HepG2 (cell line): ENCODE measurements around the gene NPC1. TPM values are rescaled to one million over a fixed set of nuclear protein-coding genes. Genes with fewer than 3 reads are reported as not detected.

Experiments used
- DNMT1 ChIP-seq: sonication (generic); formaldehyde crosslinking; IDR thresholded peaks from 2 replicates; pipeline ENCODE4 v1.5.1; 2020; ENCODE audit warnings: mild to moderate bottlenecking, missing genetic modification reagents
- MTF2 ChIP-seq: sonication (generic); formaldehyde crosslinking; IDR thresholded peaks from 2 replicates; pipeline ENCODE4 v1.5.0; 2020; ENCODE audit warnings: missing genetic modification reagents, borderline replicate concordance
- SALL2 ChIP-seq: sonication (generic); formaldehyde crosslinking; IDR thresholded peaks from 2 replicates; pipeline ENCODE4 v1.8.1; 2023; ENCODE audit warnings: mild to moderate bottlenecking, missing genetic modification reagents, inconsistent platforms
- TCF12 ChIP-seq, 2 experiments: fragments of 450-650 bp in 1 of 2; sonication (generic) in 1 of 2; formaldehyde crosslinking in 1 of 2; IDR thresholded peaks; 2 replicates each; pipeline versions ENCODE4 v1.6.1 to v1.8.0; 2017 to 2022; ENCODE audit warnings: antibody characterized with exemption in 1 of 2, mild to moderate bottlenecking in 1 of 2, missing genetic modification reagents in 1 of 2, moderate library complexity in 1 of 2
- ZNF550 ChIP-seq: sonication (generic); formaldehyde crosslinking; IDR thresholded peaks from 2 replicates; pipeline ENCODE4 v1.4.0; 2020; ENCODE audit warnings: mild to moderate bottlenecking, missing genetic modification reagents, borderline replicate concordance
- ZNF558 ChIP-seq: sonication (generic); formaldehyde crosslinking; IDR thresholded peaks from 2 replicates; pipeline ENCODE4 v1.9.0; 2022; ENCODE audit warnings: mild to moderate bottlenecking, missing genetic modification reagents, borderline replicate concordance
- ZNF598 ChIP-seq: sonication (generic); formaldehyde crosslinking; IDR thresholded peaks from 2 replicates; pipeline ENCODE4 v1.5.1; 2020; ENCODE audit warnings: mild to moderate bottlenecking, missing genetic modification reagents, borderline replicate concordance
- ZNF709 ChIP-seq: sonication (generic); formaldehyde crosslinking; IDR thresholded peaks from 2 replicates; pipeline ENCODE4 v1.5.0; 2020; ENCODE audit warnings: mild to moderate bottlenecking, missing genetic modification reagents
- polyA plus RNA-seq, 8 experiments: library from polyadenylated mRNA; depleted of rRNA in 3 of 8; stranded (reverse) in 7 of 8; unstranded in 1 of 8; fragments of >200 nt; fragmentation: Illumina TruSeq in 4 of 8; extraction: Trizol in 4 of 8; gene quantifications; 2 replicates each; pipeline versions ENCODE4 v1.2.1 to v1.2.3, GENCODE V29; 2011 to 2016; ENCODE audit warnings: low read depth in 4 of 8, missing spikeins in 1 of 8, mixed read lengths in 1 of 8; ENCODE audit not compliant: insufficient read depth in 1 of 8
- total RNA-seq, 5 experiments: library from RNA; depleted of rRNA; stranded (reverse); fragments of >200 nt; fragmentation: Illumina TruSeq; extraction: Trizol; gene quantifications; 2 replicates each; pipeline ENCODE4 v1.2.3, GENCODE V29; 2016; ENCODE audit warnings: low read depth in 1 of 5
- TF ChIP-seq, protein P1 (sequence below): sonication (generic); formaldehyde crosslinking; IDR thresholded peaks from 2 replicates; pipeline ENCODE4 v1.4.0; 2020; ENCODE audit warnings: mild to moderate bottlenecking, missing genetic modification reagents
- TF ChIP-seq, protein P2 (sequence below): sonication (generic); formaldehyde crosslinking; IDR thresholded peaks from 2 replicates; pipeline ENCODE4 v1.4.0; 2020; ENCODE audit warnings: missing genetic modification reagents, mild to moderate bottlenecking, borderline replicate concordance
- TF ChIP-seq, protein P3 (sequence below): IDR thresholded peaks from 2 replicates; pipeline ENCODE4 v1.6.1; 2016; ENCODE audit warnings: low read depth, control low read depth
- TF ChIP-seq, protein P4 (sequence below): sonication (generic); formaldehyde crosslinking; IDR thresholded peaks from 2 replicates; pipeline ENCODE4 v1.8.0; 2022; ENCODE audit warnings: mild to moderate bottlenecking, missing genetic modification reagents, borderline replicate concordance

Gene NPC1
- total and polyA plus RNA-seq, 2 of the 13 experiments (the other 11 are each of a cell fraction or from before 2014, with no cell fraction given), result 46.5 to 114 TPM

DNA sequence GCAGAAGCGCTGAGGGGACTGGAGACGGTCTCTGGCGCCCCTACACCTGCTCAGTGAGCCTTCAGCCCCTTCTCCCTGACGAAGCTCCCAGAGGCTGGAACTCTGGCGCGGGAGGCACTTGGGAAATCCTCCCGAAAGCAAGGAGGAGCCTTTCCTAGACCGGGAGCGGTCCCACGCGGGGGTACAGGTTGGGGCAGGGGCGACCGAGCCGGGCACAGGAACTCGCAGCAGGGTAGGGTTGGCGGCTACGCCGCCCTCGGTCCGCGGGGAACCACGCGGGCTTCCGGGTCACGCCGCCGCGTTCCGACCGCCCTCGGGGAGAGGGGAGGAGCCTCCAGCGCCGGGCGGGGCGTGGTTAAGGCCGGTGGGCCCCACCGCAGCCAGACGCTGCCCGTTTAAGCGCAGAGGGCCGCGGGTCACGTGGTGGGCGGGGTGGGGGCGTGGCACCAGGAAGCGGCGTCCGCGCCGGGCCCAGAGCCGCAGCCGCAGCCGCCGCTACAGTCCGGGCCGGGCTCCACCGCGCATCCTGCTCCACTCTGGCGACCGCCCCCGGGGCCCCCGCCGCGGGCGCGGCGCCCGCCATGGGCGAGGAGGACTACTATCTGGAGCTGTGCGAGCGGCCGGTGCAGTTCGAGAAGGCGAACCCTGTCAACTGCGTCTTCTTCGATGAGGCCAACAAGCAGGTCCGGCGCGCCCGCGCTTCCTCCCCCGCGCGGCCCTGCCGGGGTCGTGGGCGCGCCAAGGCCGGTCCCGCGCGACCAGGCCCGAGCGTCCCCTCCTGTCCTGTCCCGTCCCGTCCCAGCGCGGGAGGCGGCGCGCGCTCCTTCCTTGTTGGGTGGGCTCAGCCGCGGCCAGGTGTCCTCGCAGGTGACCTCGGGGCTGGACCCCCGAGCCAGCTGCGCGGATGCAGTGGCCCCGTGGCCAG lies 83.0 kb downstream of the NPC1 start, which contains the start of gene RMC1 (continued):
- TF ChIP-seq, protein P1, sequence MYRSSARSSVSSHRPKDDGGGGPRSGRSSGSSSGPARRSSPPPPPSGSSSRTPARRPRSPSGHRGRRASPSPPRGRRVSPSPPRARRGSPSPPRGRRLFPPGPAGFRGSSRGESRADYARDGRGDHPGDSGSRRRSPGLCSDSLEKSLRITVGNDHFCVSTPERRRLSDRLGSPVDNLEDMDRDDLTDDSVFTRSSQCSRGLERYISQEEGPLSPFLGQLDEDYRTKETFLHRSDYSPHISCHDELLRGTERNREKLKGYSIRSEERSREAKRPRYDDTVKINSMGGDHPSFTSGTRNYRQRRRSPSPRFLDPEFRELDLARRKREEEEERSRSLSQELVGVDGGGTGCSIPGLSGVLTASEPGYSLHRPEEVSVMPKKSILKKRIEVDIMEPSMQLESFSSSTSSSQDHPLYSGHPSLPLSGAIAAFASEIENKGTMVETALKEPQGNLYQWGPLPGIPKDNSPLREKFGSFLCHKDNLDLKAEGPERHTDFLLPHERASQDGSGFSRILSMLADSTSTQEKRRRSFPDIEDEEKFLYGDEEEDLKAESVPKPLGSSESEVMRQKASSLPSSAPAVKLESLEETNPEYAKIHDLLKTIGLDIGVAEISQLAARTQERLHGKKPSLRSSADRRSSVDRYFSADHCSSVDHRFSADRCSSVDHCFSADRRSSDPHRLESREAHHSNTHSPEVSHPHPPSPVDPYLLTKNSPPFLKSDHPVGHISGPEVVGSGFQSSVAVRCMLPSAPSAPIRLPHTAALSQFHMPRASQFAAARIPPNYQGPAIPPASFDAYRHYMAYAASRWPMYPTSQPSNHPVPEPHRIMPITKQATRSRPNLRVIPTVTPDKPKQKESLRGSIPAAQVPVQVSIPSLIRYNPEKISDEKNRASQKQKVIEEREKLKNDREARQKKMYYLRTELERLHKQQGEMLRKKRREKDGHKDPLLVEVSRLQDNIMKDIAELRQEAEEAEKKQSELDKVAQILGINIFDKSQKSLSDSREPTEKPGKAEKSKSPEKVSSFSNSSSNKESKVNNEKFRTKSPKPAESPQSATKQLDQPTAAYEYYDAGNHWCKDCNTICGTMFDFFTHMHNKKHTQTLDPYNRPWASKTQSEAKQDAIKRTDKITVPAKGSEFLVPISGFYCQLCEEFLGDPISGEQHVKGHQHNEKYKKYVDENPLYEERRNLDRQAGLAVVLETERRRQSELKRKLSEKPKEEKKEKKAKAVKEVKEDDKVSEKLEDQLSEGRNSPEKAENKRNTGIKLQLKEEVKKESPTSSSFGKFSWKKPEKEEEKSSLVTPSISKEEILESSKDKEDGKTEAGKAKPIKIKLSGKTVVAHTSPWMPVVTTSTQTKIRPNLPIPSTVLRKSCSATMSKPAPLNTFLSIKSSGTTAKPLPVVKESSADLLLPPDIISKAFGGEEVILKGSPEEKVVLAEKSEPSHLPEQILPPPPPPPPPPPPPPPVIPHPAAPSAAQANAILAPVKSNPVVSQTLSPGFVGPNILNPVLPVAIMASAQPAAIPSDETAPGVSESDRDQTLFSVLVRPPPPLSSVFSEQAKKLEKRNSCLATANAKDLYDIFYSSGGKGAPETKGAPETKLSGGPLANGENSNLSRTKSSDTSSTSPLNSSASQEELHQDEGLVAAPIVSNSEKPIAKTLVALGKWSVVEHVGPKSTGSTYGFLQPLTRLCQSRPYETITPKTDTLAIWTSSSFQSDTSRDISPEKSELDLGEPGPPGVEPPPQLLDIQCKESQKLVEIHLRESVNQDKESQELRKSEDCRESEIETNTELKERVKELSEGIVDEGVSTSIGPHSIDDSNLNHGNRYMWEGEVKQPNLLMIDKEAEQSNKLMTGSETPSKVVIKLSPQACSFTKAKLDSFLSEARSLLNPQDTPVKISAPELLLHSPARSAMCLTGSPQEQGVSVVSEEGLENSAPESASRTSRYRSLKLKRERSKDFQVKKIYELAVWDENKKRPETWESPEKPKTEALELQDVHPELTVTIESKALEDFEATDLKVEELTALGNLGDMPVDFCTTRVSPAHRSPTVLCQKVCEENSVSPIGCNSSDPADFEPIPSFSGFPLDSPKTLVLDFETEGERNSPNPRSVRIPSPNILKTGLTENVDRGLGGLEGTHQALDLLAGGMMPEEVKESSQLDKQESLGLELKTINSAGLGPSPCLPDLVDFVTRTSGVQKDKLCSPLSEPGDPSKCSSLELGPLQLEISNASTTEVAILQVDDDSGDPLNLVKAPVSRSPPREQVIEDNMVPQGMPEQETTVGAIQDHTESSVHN (CRISPR knock-in tag), result no peak
- peak; percentile 76; the same call in 1 of the 2 replicates for TF ChIP-seq ZNF558
- TF ChIP-seq, protein P2, sequence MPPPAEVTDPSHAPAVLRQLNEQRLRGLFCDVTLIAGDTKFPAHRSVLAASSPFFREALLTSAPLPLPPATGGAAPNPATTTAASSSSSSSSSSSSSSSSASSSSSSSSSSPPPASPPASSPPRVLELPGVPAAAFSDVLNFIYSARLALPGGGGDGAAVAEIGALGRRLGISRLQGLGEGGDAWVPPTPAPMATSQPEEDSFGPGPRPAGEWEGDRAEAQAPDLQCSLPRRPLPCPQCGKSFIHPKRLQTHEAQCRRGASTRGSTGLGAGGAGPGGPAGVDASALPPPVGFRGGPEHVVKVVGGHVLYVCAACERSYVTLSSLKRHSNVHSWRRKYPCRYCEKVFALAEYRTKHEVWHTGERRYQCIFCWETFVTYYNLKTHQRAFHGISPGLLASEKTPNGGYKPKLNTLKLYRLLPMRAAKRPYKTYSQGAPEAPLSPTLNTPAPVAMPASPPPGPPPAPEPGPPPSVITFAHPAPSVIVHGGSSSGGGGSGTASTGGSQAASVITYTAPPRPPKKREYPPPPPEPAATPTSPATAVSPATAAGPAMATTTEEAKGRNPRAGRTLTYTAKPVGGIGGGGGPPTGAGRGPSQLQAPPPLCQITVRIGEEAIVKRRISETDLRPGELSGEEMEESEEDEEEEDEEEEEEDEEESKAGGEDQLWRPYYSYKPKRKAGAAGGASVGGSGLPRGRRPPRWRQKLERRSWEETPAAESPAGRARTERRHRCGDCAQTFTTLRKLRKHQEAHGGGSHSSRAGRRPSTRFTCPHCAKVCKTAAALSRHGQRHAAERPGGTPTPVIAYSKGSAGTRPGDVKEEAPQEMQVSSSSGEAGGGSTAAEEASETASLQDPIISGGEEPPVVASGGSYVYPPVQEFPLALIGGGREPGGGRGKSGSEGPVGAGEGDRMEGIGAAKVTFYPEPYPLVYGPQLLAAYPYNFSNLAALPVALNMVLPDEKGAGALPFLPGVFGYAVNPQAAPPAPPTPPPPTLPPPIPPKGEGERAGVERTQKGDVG, result peak; percentile 81
- TF ChIP-seq ZNF598, result peak; percentile 78; the same call in 1 of the 2 replicates
- no peak for TF ChIP-seq MTF2 (CRISPR knock-in tag)
- TF ChIP-seq, protein P3, sequence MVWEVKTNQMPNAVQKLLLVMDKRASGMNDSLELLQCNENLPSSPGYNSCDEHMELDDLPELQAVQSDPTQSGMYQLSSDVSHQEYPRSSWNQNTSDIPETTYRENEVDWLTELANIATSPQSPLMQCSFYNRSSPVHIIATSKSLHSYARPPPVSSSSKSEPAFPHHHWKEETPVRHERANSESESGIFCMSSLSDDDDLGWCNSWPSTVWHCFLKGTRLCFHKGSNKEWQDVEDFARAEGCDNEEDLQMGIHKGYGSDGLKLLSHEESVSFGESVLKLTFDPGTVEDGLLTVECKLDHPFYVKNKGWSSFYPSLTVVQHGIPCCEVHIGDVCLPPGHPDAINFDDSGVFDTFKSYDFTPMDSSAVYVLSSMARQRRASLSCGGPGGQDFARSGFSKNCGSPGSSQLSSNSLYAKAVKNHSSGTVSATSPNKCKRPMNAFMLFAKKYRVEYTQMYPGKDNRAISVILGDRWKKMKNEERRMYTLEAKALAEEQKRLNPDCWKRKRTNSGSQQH (CRISPR knock-in tag), result no peak
- TF ChIP-seq ZNF550 (CRISPR knock-in tag), result no peak
- peak; percentile 89 for TF ChIP-seq SALL2 (CRISPR knock-in tag)
- peak; percentile 67; the same call in 1 of the 2 replicates for TF ChIP-seq ZNF709 (CRISPR knock-in tag)
- TF ChIP-seq, protein P4, sequence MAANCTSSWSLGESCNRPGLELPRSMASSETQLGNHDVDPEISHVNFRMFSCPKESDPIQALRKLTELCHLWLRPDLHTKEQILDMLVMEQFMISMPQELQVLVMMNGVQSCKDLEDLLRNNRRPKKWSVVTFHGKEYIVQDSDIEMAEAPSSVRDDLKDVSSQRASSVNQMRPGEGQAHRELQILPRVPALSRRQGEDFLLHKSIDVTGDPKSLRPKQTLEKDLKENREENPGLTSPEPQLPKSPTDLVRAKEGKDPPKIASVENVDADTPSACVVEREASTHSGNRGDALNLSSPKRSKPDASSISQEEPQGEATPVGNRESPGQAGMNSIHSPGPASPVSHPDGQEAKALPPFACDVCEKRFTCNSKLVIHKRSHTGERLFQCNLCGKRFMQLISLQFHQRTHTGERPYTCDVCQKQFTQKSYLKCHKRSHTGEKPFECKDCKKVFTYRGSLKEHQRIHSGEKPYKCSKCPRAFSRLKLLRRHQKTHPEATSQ (CRISPR knock-in tag), result no peak
- TF ChIP-seq DNMT1 (CRISPR knock-in tag), result no peak
- no peak for TF ChIP-seq TCF12 (IDR thresholded peaks at IDR 0.05)
- no peak; the same call in 1 of the 2 replicates for TF ChIP-seq TCF12 (CRISPR knock-in tag; IDR thresholded peaks at IDR 0.05)
